Breast epithelium (tissue), 4 donors: Measurements from ENCODE around the gene TM4SF4. TPM values are rescaled to one million over a fixed set of nuclear protein-coding genes. Genes with fewer than 3 reads are reported as not detected.

Experiments
- DNase-seq, 2 donors: peaks; one replicate each; pipeline ENCODE4 v3.0.0-alpha.2; 2019; ENCODE audit warnings: low spot score in 2 of 2
- H3K27ac ChIP-seq, 2 donors: fragments of 200-600 bp; sonication (generic) in 1 of 2; one replicate each; pipeline ENCODE4 v1.5.1; 2016 to 2019; ENCODE audit warnings: mild to moderate bottlenecking in 1 of 2
- H3K27me3 ChIP-seq, 2 donors: fragments of 200-600 bp; sonication (generic) in 1 of 2; one replicate each; pipeline versions ENCODE4 v1.5.1 to v1.6.0; 2017 to 2019; ENCODE audit warnings: control low read depth in 1 of 2, mild to moderate bottlenecking in 1 of 2
- H3K36me3 ChIP-seq: fragments of 200-600 bp; one replicate; pipeline ENCODE4 v1.5.1; 2019
- H3K4me1 ChIP-seq, 2 donors: fragments of 200-600 bp; sonication (generic); one replicate each; pipeline ENCODE4 v1.5.1; 2016 to 2019; ENCODE audit warnings: control low read depth in 1 of 2
- H3K4me3 ChIP-seq, 3 donors: fragments of 200-600 bp; sonication (generic); 1 replicate in 2 of 3; 2 replicates in 1 of 3; pipeline ENCODE4 v1.5.1; 2016 to 2019; ENCODE audit warnings: mild to moderate bottlenecking in 3 of 3, moderate library complexity in 2 of 3
- H3K9me3 ChIP-seq, 2 donors: fragments of 200-600 bp; sonication (generic) in 1 of 2; one replicate each; pipeline ENCODE4 v1.5.1; 2016 to 2019; ENCODE audit warnings: control low read depth in 1 of 2
- CTCF ChIP-seq, 3 donors: fragments of 450-650 bp; IDR thresholded peaks; one replicate each; pipeline ENCODE4 v1.5.1; 2016 to 2017; ENCODE audit warnings: antibody characterized with exemption in 3 of 3, mild to moderate bottlenecking in 3 of 3, moderate library complexity in 3 of 3
- POLR2A ChIP-seq: fragments of 450-650 bp; IDR thresholded peaks from one replicate; pipeline ENCODE4 v1.6.1; 2016; ENCODE audit warnings: antibody characterized with exemption, mild to moderate bottlenecking, moderate library complexity
- POLR2AphosphoS5 ChIP-seq, 3 donors: sonication (generic); formaldehyde crosslinking; IDR thresholded peaks; one replicate each; pipeline ENCODE4 v1.6.1; 2017; ENCODE audit warnings: antibody characterized with exemption in 3 of 3
- intact Hi-C: fragments of 100-400 bp; cut with DNase I; formaldehyde crosslinking; loops from one replicate; pipeline ENCODE4 v1.15.1; 2023; ENCODE audit warnings: low total_unique reads
- total RNA-seq, 3 donors: library from RNA; depleted of rRNA; stranded (reverse); fragments of >200 nt; gene quantifications; one replicate each; pipeline ENCODE4 v1.1.0, GENCODE V29; 2016

The TM4SF4 gene
- 1 to 10 TPM in 1 of 3 donors, not detected in 2; 1.6 TPM for total RNA-seq

GRCh38 chr3:149474250-149474817 lies at the start of gene TM4SF4:
Gene TM4SF4 (plus strand): TSS chr3:149474697. CDS start chr3:149474878, 181 bp downstream.
- no peak within 1 kb of the TSS for H3K4me3 ChIP-seq
- no peaks in the 10 kb centered on the region for H3K36me3 ChIP-seq
- intact Hi-C loops: loop anchor here (10.0 kb wide), 1 partner anchor 100 kb away; the partner anchor contains the start of gene TM4SF1
- no peak for DNase-seq
- no peaks in the 10 kb centered on the region for H3K27me3 ChIP-seq
- H3K27ac ChIP-seq: peak within 1 kb of the TSS; percentile 22 to 71
- TF ChIP-seq POLR2A: no peak
- TF ChIP-seq CTCF (IDR thresholded peaks at IDR 0.05): no peak
- TF ChIP-seq POLR2AphosphoS5 (IDR thresholded peaks at IDR 0.05): no peak
- H3K4me1 ChIP-seq: no peaks in the 10 kb centered on the region
- H3K9me3 ChIP-seq: no peaks in the 10 kb centered on the region

GRCh38 chr3:149424918-149425317 lies 49.6 kb upstream of the TM4SF4 start:
- H3K4me3 ChIP-seq: no peak overlapping the region
- TF ChIP-seq POLR2A (no peak), POLR2AphosphoS5 (IDR thresholded peaks at IDR 0.05) (no peak), CTCF (IDR thresholded peaks at IDR 0.05) (no peak)
- H3K4me1 ChIP-seq: no peaks in the 10 kb centered on the region
- no peaks in the 10 kb centered on the region for H3K9me3 ChIP-seq
- no peak for DNase-seq
- no peaks in the 10 kb centered on the region for H3K27me3 ChIP-seq
- intact Hi-C loops: no loop called here
- H3K27ac ChIP-seq: no peak overlapping the region
- H3K36me3 ChIP-seq: no peaks in the 10 kb centered on the region

GRCh38 chr3:149426325-149426724 lies 48.2 kb upstream of the TM4SF4 start:
- intact Hi-C loops: no loop called here
- Histone ChIP-seq H3K27me3 (no peaks in the 10 kb centered on the region), H3K27ac (no peak overlapping the region), H3K4me3 (no peak overlapping the region), H3K9me3 (no peaks in the 10 kb centered on the region), H3K36me3 (no peaks in the 10 kb centered on the region), H3K4me1 (no peaks in the 10 kb centered on the region)
- TF ChIP-seq POLR2AphosphoS5 (IDR thresholded peaks at IDR 0.05) (no peak), POLR2A (no peak), CTCF (IDR thresholded peaks at IDR 0.05) (no peak)
- DNase-seq: no peak

GRCh38 chr3:149428087-149428486 lies 46.4 kb upstream of the TM4SF4 start:
- no peaks in the 10 kb centered on the region for H3K9me3 ChIP-seq
- DNase-seq: no peak
- TF ChIP-seq CTCF (IDR thresholded peaks at IDR 0.05) (no peak), POLR2AphosphoS5 (IDR thresholded peaks at IDR 0.05) (no peak), POLR2A (no peak)
- H3K4me3 ChIP-seq: no peak overlapping the region
- H3K36me3 ChIP-seq: no peaks in the 10 kb centered on the region
- H3K27me3 ChIP-seq: no peaks in the 10 kb centered on the region
- H3K27ac ChIP-seq: no peak overlapping the region
- intact Hi-C loops: loop anchor here (2.0 kb wide), 1 partner anchor 67 kb away; no protein-coding TSS in a partner anchor
- no peaks in the 10 kb centered on the region for H3K4me1 ChIP-seq

GRCh38 chr3:149430216-149430615 lies 44.3 kb upstream of the TM4SF4 start:
- Histone ChIP-seq H3K36me3 (no peaks in the 10 kb centered on the region), H3K27ac (no peak overlapping the region), H3K27me3 (no peaks in the 10 kb centered on the region), H3K4me3 (no peak overlapping the region), H3K9me3 (no peaks in the 10 kb centered on the region), H3K4me1 (no peaks in the 10 kb centered on the region)
- intact Hi-C loops: no loop called here
- TF ChIP-seq POLR2A (no peak), CTCF (IDR thresholded peaks at IDR 0.05) (no peak), POLR2AphosphoS5 (IDR thresholded peaks at IDR 0.05) (no peak)
- DNase-seq: no peak
